ENCODE measurements around the gene TMEM130. TPM values are rescaled to one million over a fixed set of nuclear protein-coding genes. Genes with fewer than 3 reads are reported as not detected.

TMEM130 gene
- total RNA-seq, 1 donor from 2014 or later, result 5.7 TPM

GRCh38 chr7:98816967-98817710, 52.7 kb downstream of the TMEM130 start:
- ATAC-seq (no peak), DNase-seq (ENCODE audit: low spot score) (no peak)
- intact Hi-C loops (cut with DNase I), result no loop called here

- ATAC-seq, result no peak
- DNase-seq (ENCODE audit: low spot score), result no peak
- intact Hi-C loops (cut with DNase I), result no loop called here
These were observed 53.6 kb downstream of the TMEM130 start for GRCh38 chr7:98816241-98816640.

- intact Hi-C loops (cut with DNase I), result no loop called here
- DNase-seq (ENCODE audit: low spot score) (no peak), ATAC-seq (no peak)
These were observed 54.5 kb downstream of the TMEM130 start for GRCh38 chr7:98815313-98815712.

GRCh38 chr7:98811299-98811698, 58.5 kb downstream of the TMEM130 start:
- ATAC-seq (no peak), DNase-seq (ENCODE audit: low spot score) (no peak)
- intact Hi-C loops (cut with DNase I), result no loop called here

GRCh38 chr7:98810153-98810802, 59.5 kb downstream of the TMEM130 start:
- no peak for ATAC-seq
- intact Hi-C loops (cut with DNase I), result no loop called here
- no peak for DNase-seq (ENCODE audit: low spot score)

GRCh38 chr7:98808751-98809460, 60.9 kb downstream of the TMEM130 start:
- no peak for ATAC-seq

GRCh38 chr7:98807068-98808048, 62.5 kb downstream of the TMEM130 start:
- intact Hi-C loops (cut with DNase I), result no loop called here
- no peak for ATAC-seq
- DNase-seq (ENCODE audit: low spot score), result no peak

More at GRCh38 chr7:98808751-98809460, 60.9 kb downstream of the TMEM130 start:
- intact Hi-C loops (cut with DNase I), result no loop called here
- DNase-seq (ENCODE audit: low spot score), result no peak

GRCh38 chr7:98805956-98806838, 63.6 kb downstream of the TMEM130 start:
- DNase-seq (ENCODE audit: low spot score) (no peak), ATAC-seq (no peak)
- intact Hi-C loops (cut with DNase I), result no loop called here

- DNase-seq (ENCODE audit: low spot score), result no peak
- intact Hi-C loops (cut with DNase I), result no loop called here
- ATAC-seq, result no peak
These were observed 67.1 kb downstream of the TMEM130 start for GRCh38 chr7:98802781-98803110.

- DNase-seq (ENCODE audit: low spot score), result no peak
- intact Hi-C loops (cut with DNase I), result no loop called here
These were observed 67.6 kb downstream of the TMEM130 start for GRCh38 chr7:98802088-98802780.

GRCh38 chr7:98800996-98801395, 68.8 kb downstream of the TMEM130 start:
- intact Hi-C loops (cut with DNase I), result no loop called here
- DNase-seq (ENCODE audit: low spot score) (no peak), ATAC-seq (no peak)

More at GRCh38 chr7:98802088-98802780, 67.6 kb downstream of the TMEM130 start:
- peak; percentile 77 for ATAC-seq

GRCh38 chr7:98797150-98797549, 72.7 kb downstream of the TMEM130 start:
- ATAC-seq (no peak), DNase-seq (ENCODE audit: low spot score) (no peak)
- intact Hi-C loops (cut with DNase I), result no loop called here

Small RNA genes lying within 50 kb of the gene (microRNA-seq; reads per million reads assigned to microRNA genes)
- gene MIR3609, result 4.0 reads per million, percentile 7 among the genes with 10 or more reads in this experiment

Other genes with a start within 250 kb of the TMEM130 start
- 50.6 TPM for gene TRRAP, start 8.5 kb upstream of the TMEM130 start, total RNA-seq

Data from sciatic nerve (tissue), 2 donors.